Measurements from ENCODE around the gene RPS2.

Gene RPS2

GRCh38 chr16:1917665-1918350 is 46.8 kb downstream of the RPS2 start:
- no peak overlapping the region for H3K4me3 Mint-ChIP-seq
- no peaks in the 10 kb centered on the region for H3K9me3 Mint-ChIP-seq
- peaks cover 50% of the 10 kb centered on the region for H3K27me3 Mint-ChIP-seq
- H3K4me1 Mint-ChIP-seq (ENCODE audit: low read depth), result no peaks in the 10 kb centered on the region
- H3K27ac Mint-ChIP-seq, result no peak overlapping the region
- H3K36me3 Mint-ChIP-seq (ENCODE audit: low read depth), result no peaks in the 10 kb centered on the region

- Mint-ChIP-seq H3K27me3 (peaks cover 44% of the 10 kb centered on the region), H3K9me3 (no peaks in the 10 kb centered on the region), H3K36me3 (ENCODE audit: low read depth) (no peaks in the 10 kb centered on the region), H3K4me3 (no peak overlapping the region), H3K4me1 (ENCODE audit: low read depth) (no peaks in the 10 kb centered on the region), H3K27ac (no peak overlapping the region)
Observed at GRCh38 chr16:1917056-1917664, 47.5 kb downstream of the RPS2 start.

GRCh38 chr16:1916640-1916990 is 48.0 kb downstream of the RPS2 start:
- H3K4me3 Mint-ChIP-seq, result no peak overlapping the region
- H3K9me3 Mint-ChIP-seq, result no peaks in the 10 kb centered on the region
- peaks cover 44% of the 10 kb centered on the region for H3K27me3 Mint-ChIP-seq
- no peaks in the 10 kb centered on the region for H3K4me1 Mint-ChIP-seq (ENCODE audit: low read depth)
- H3K36me3 Mint-ChIP-seq (ENCODE audit: low read depth), result no peaks in the 10 kb centered on the region
- H3K27ac Mint-ChIP-seq, result no peak overlapping the region

GRCh38 chr16:1915732-1916639 is 48.6 kb downstream of the RPS2 start:
- H3K36me3 Mint-ChIP-seq (ENCODE audit: low read depth), result no peaks in the 10 kb centered on the region
- H3K4me3 Mint-ChIP-seq, result no peak overlapping the region
- H3K9me3 Mint-ChIP-seq, result no peaks in the 10 kb centered on the region
- peaks cover 37% of the 10 kb centered on the region for H3K27me3 Mint-ChIP-seq
- H3K4me1 Mint-ChIP-seq (ENCODE audit: low read depth), result no peaks in the 10 kb centered on the region
- H3K27ac Mint-ChIP-seq, result no peak overlapping the region

- H3K27me3 Mint-ChIP-seq, result peaks cover 29% of the 10 kb centered on the region
- no peaks in the 10 kb centered on the region for H3K9me3 Mint-ChIP-seq
- no peaks in the 10 kb centered on the region for H3K36me3 Mint-ChIP-seq (ENCODE audit: low read depth)
- H3K4me3 Mint-ChIP-seq, result no peak overlapping the region
- no peak overlapping the region for H3K27ac Mint-ChIP-seq
- no peaks in the 10 kb centered on the region for H3K4me1 Mint-ChIP-seq (ENCODE audit: low read depth)
Observed at GRCh38 chr16:1914988-1915387, 49.6 kb downstream of the RPS2 start.

GRCh38 chr16:1914084-1914608 is 50.5 kb downstream of the RPS2 start:
- Mint-ChIP-seq H3K36me3 (ENCODE audit: low read depth) (no peaks in the 10 kb centered on the region), H3K4me3 (no peak overlapping the region), H3K9me3 (no peaks in the 10 kb centered on the region), H3K4me1 (ENCODE audit: low read depth) (no peaks in the 10 kb centered on the region), H3K27me3 (peaks cover 26% of the 10 kb centered on the region), H3K27ac (no peak overlapping the region)

- Mint-ChIP-seq H3K27me3 (peaks cover 26% of the 10 kb centered on the region), H3K36me3 (ENCODE audit: low read depth) (no peaks in the 10 kb centered on the region), H3K4me3 (no peak overlapping the region), H3K27ac (no peak overlapping the region), H3K9me3 (no peaks in the 10 kb centered on the region), H3K4me1 (ENCODE audit: low read depth) (no peaks in the 10 kb centered on the region)
Observed at GRCh38 chr16:1913327-1914083, 51.1 kb downstream of the RPS2 start.

GRCh38 chr16:1912215-1912543 is 52.4 kb downstream of the RPS2 start:
- no peaks in the 10 kb centered on the region for H3K9me3 Mint-ChIP-seq
- H3K4me1 Mint-ChIP-seq (ENCODE audit: low read depth), result no peaks in the 10 kb centered on the region
- H3K36me3 Mint-ChIP-seq (ENCODE audit: low read depth), result no peaks in the 10 kb centered on the region
- H3K27ac Mint-ChIP-seq, result peak overlapping the region; percentile 18
- peaks cover 27% of the 10 kb centered on the region for H3K27me3 Mint-ChIP-seq
- H3K4me3 Mint-ChIP-seq, result no peak overlapping the region
